A549 (cell line): ENCODE data around the gene CORO2B. TPM values are rescaled to one million over a fixed set of nuclear protein-coding genes. Genes with fewer than 3 reads are reported as not detected.

Source experiments
- ATAC-seq, 2 experiments: fragments of 200-7000 bp in 1 of 2; fragments of >200 bp in 1 of 2; cut with Nextera tagmentation in 1 of 2; cut with Tn5 transposase in 1 of 2; 3 replicates each; pipeline versions ENCODE4 v1.8.0 to v1.9.1; 2018 to 2020; ENCODE audit warnings: mild to moderate bottlenecking in 1 of 2, moderate library complexity in 1 of 2
- CTCF ChIA-PET: fragments of 300-600 bp; sonication (Branson Sonifier 250); formaldehyde crosslinking; extraction: SDS; loops from one replicate; lab custom pipeline; 2021; ENCODE audit warnings: antibody characterized with exemption, inconsistent platforms; lab: Yijun Ruan, JAX
- POLR2A ChIA-PET: fragments of 350-600 bp; formaldehyde crosslinking; extraction: SDS; loops from one replicate; lab custom pipeline; 2021; ENCODE audit warnings: antibody characterized with exemption, inconsistent platforms; lab: Yijun Ruan, JAX
- DNase-seq, 2 experiments: peaks; one replicate each; pipeline versions ENCODE4 v3.0.0 to v3.0.0-alpha.2; 2011 to 2016; ENCODE audit warnings: low read depth in 1 of 2, low spot score in 1 of 2
- FAIRE-seq: peaks from 2 replicates; lab custom pipeline; 2011; peaks lifted over from hg19 to GRCh38; lab: Jason Lieb, UNC
- H3K27ac ChIP-seq, 2 experiments: fragments of >200 bp; sonication (Bioruptor Twin); formaldehyde crosslinking; 3 replicates each; pipeline ENCODE4 v1.5.1; 2016 to 2017
- H3K4me1 ChIP-seq: fragments of >200 bp; sonication (Bioruptor Twin); formaldehyde crosslinking; 3 replicates; pipeline ENCODE4 v1.6.1; 2016
- H3K4me2 ChIP-seq: fragments of >200 bp; sonication (Bioruptor Twin); formaldehyde crosslinking; 3 replicates; pipeline ENCODE4 v1.6.1; 2016
- H3K4me3 ChIP-seq: fragments of >200 bp; sonication (Bioruptor Twin); formaldehyde crosslinking; 3 replicates; pipeline ENCODE4 v1.5.1; 2016
- H3K9me3 ChIP-seq: fragments of >200 bp; sonication (Bioruptor Twin); formaldehyde crosslinking; 3 replicates; pipeline ENCODE4 v1.6.1; 2016
- ATOH8 ChIP-seq: fragments of 250-450 bp; sonication (Bioruptor Pico); IDR thresholded peaks from 2 replicates; pipeline ENCODE4 v1.5.0; 2020; ENCODE audit warnings: low read depth, mild to moderate bottlenecking, moderate library complexity
- BCL3 ChIP-seq: fragments of >200 bp; sonication (Bioruptor Twin); formaldehyde crosslinking; IDR thresholded peaks from 3 replicates; pipeline ENCODE4 v1.6.1; 2016
- CBX2 ChIP-seq: fragments of 200-600 bp; sonication (generic); IDR thresholded peaks from 2 replicates; pipeline ENCODE4 v1.6.1; 2016; ENCODE audit warnings: low read depth, mild to moderate bottlenecking, borderline replicate concordance
- CEBPB ChIP-seq, 2 experiments: fragments of >200 bp in 1 of 2; sonication (Bioruptor Twin) in 1 of 2; formaldehyde crosslinking in 1 of 2; IDR thresholded peaks; 2 replicates each; pipeline ENCODE4 v1.6.1; 2012 to 2016
- CHD4 ChIP-seq: fragments of 200-600 bp; sonication (generic); IDR thresholded peaks from 2 replicates; pipeline ENCODE4 v1.6.1; 2016; ENCODE audit warnings: antibody characterized with exemption, mild to moderate bottlenecking, borderline replicate concordance
- E2F6 ChIP-seq: IDR thresholded peaks from 2 replicates; pipeline ENCODE4 v1.6.1; 2012; ENCODE audit warnings: low read depth, borderline replicate concordance
- FOSL2 ChIP-seq, 2 experiments: fragments of 450-650 bp in 1 of 2; fragments of >200 bp in 1 of 2; sonication (Bioruptor Twin) in 1 of 2; formaldehyde crosslinking; IDR thresholded peaks; 2 replicates each; pipeline versions ENCODE4 v1.5.0 to v1.6.1; 2016 to 2020; ENCODE audit warnings: mild to moderate bottlenecking in 1 of 2, moderate library complexity in 1 of 2
- FOXS1 ChIP-seq: fragments of 250-450 bp; sonication (Bioruptor Pico); IDR thresholded peaks from 2 replicates; pipeline ENCODE4 v1.5.0; 2020; ENCODE audit warnings: mild to moderate bottlenecking, moderate library complexity
- HES2 ChIP-seq: fragments of >200 bp; sonication (Bioruptor Twin); formaldehyde crosslinking; IDR thresholded peaks from 2 replicates; pipeline ENCODE4 v1.6.1; 2016
- KDM1A ChIP-seq: fragments of 200-600 bp; sonication (generic); IDR thresholded peaks from 2 replicates; pipeline ENCODE4 v1.6.1; 2016; ENCODE audit warnings: low read depth, mild to moderate bottlenecking
- KDM5A ChIP-seq: fragments of 200-600 bp; sonication (generic); IDR thresholded peaks from 2 replicates; pipeline ENCODE4 v1.6.1; 2016; ENCODE audit warnings: antibody characterized with exemption, mild to moderate bottlenecking
- MAFK ChIP-seq: fragments of 450-650 bp; IDR thresholded peaks from 2 replicates; pipeline ENCODE4 v1.6.1; 2014; ENCODE audit not compliant: partially characterized antibody
- MAZ ChIP-seq: fragments of 150-350 bp; IDR thresholded peaks from 2 replicates; pipeline ENCODE4 v1.6.1; 2014; ENCODE audit warnings: antibody characterized with exemption, low read depth, low read length, borderline replicate concordance
- NPAS2 ChIP-seq: fragments of 250-450 bp; sonication (Bioruptor Pico); IDR thresholded peaks from 2 replicates; pipeline ENCODE4 v1.8.0; 2022; ENCODE audit warnings: mild to moderate bottlenecking, moderate library complexity, borderline replicate concordance
- PBX3 ChIP-seq: IDR thresholded peaks from 2 replicates; pipeline ENCODE4 v1.6.1; 2012
- POLR2A ChIP-seq: IDR thresholded peaks from 2 replicates; pipeline ENCODE4 v1.6.1; 2012; ENCODE audit warnings: mild to moderate bottlenecking, low read length
- RARB ChIP-seq: fragments of 250-450 bp; sonication (Bioruptor Pico); IDR thresholded peaks from 2 replicates; pipeline ENCODE4 v1.8.0; 2021; ENCODE audit warnings: mild to moderate bottlenecking, moderate library complexity
- RCOR1 ChIP-seq: fragments of 150-350 bp; IDR thresholded peaks from 2 replicates; pipeline ENCODE4 v1.6.1; 2014; ENCODE audit warnings: antibody characterized with exemption, low read length, low read depth
- SREBF2 ChIP-seq: fragments of 450-650 bp; IDR thresholded peaks from 2 replicates; pipeline ENCODE4 v1.6.1; 2014; ENCODE audit warnings: mild to moderate bottlenecking, moderate library complexity
- ZSCAN20 ChIP-seq: fragments of 250-450 bp; sonication (Bioruptor Pico); IDR thresholded peaks from 2 replicates; pipeline ENCODE4 v1.8.0; 2022; ENCODE audit warnings: mild to moderate bottlenecking, moderate library complexity
- WGBS: methylation state at CpG from one replicate; pipeline ENCODE4 v1.1.6; 2017; ENCODE audit errors: missing lambda C conversion rate; 5-methylcytosine and 5-hydroxymethylcytosine counted together
- polyA plus RNA-seq, 4 experiments: library from polyadenylated mRNA; depleted of rRNA in 3 of 4; stranded (reverse); fragments of >200 nt; fragmentation: RNase III in 1 of 4; extraction: RNeasy Plus Mini Kit Qiagen cat#74134 plus additional on column Dnase treatment in 1 of 4; gene quantifications; 2 replicates in 3 of 4; 3 replicates in 1 of 4; pipeline ENCODE4 v1.2.3, GENCODE V29; 2011 to 2017

Gene CORO2B
- polyA plus RNA-seq, 2 of the 4 experiments (the other 2 are of a cell fraction): 2.0 to 2.3 TPM

- ChIA-PET CTCF (interaction anchor here (1.3 to 7.6 kb wide), 4 partner anchors 10 to 45 kb away, joined by 5 to 50 read pairs (median 5); no protein-coding TSS in a partner anchor), POLR2A (no interaction called here)
- Histone ChIP-seq H3K27ac (no peak overlapping the region), H3K4me2 (no peak overlapping the region), H3K4me3 (no peak overlapping the region), H3K4me1 (no peaks in the 10 kb centered on the region), H3K9me3 (no peaks in the 10 kb centered on the region)
- no peak for ATAC-seq
- no peak for FAIRE-seq
- TF ChIP-seq CBX2: no peak
- no peak for TF ChIP-seq KDM5A
- TF ChIP-seq ATOH8: no peak
- no peak for TF ChIP-seq MAZ
- WGBS: 32% methylated on average over 8 of the region's 8 CpGs
- no peak for DNase-seq
These were observed 50.9 kb downstream of the CORO2B start for GRCh38 chr15:68629519-68630210.

- WGBS: 71% methylated on average over 9 of the region's 9 CpGs
- TF ChIP-seq CHD4: no peak
- TF ChIP-seq FOSL2 (IDR thresholded peaks at IDR 0.05): no peak
- no peak for TF ChIP-seq FOSL2 (CRISPR knock-in tag; IDR thresholded peaks at IDR 0.05)
- no peak for TF ChIP-seq SREBF2
- Histone ChIP-seq H3K4me3 (no peak overlapping the region), H3K4me1 (no peaks in the 10 kb centered on the region), H3K4me2 (no peak overlapping the region), H3K27ac (no peak overlapping the region), H3K9me3 (no peaks in the 10 kb centered on the region)
- ChIA-PET CTCF (interaction anchor here (1.3 to 7.6 kb wide), 5 partner anchors 9 to 44 kb away, joined by 5 to 50 read pairs (median 5); no protein-coding TSS in a partner anchor), POLR2A (no interaction called here)
- DNase-seq (no peak), ATAC-seq (no peak), FAIRE-seq (no peak)
These were observed 51.4 kb downstream of the CORO2B start for GRCh38 chr15:68630211-68630555.

GRCh38 chr15:68630836-68631235 lies 52.0 kb downstream of the CORO2B start:
- ChIA-PET CTCF (interaction anchor here (0.5 to 7.6 kb wide), 10 partner anchors 8 to 318 kb away, joined by 3 to 50 read pairs (median 4); no protein-coding TSS in a partner anchor), POLR2A (no interaction called here)
- no peak for DNase-seq
- FAIRE-seq: no peak
- no peak overlapping the region for H3K27ac ChIP-seq
- H3K9me3 ChIP-seq: no peaks in the 10 kb centered on the region
- peak in 1 of 2 experiments; percentile 19; a peak in 1 of 6 replicates for ATAC-seq
- no peak for TF ChIP-seq E2F6
- no peak for TF ChIP-seq CEBPB (IDR thresholded peaks at IDR 0.05)
- TF ChIP-seq MAFK: no peak
- TF ChIP-seq FOSL2 (IDR thresholded peaks at IDR 0.05): no peak
- TF ChIP-seq FOSL2 (CRISPR knock-in tag; IDR thresholded peaks at IDR 0.05): no peak
- TF ChIP-seq ZSCAN20 (CRISPR knock-in tag): no peak
- TF ChIP-seq PBX3: no peak
- no peak for TF ChIP-seq RCOR1
- no peak for TF ChIP-seq POLR2A
- no peak for TF ChIP-seq KDM1A
- TF ChIP-seq CBX2: no peak
- no peak for TF ChIP-seq RARB (CRISPR knock-in tag)
- no peak for TF ChIP-seq HES2
- no peak for TF ChIP-seq NPAS2 (CRISPR knock-in tag)
- TF ChIP-seq FOXS1: no peak
- no peak for TF ChIP-seq BCL3
- H3K4me2 ChIP-seq: no peak overlapping the region
- H3K4me3 ChIP-seq: no peak overlapping the region
- no peaks in the 10 kb centered on the region for H3K4me1 ChIP-seq
- WGBS: 48% methylated on average over 8 of the region's 8 CpGs
